DLD1 (cell line): ENCODE data around the gene PAQR5.

Experiments used
- in situ Hi-C: cut with HindIII; loops from 2 replicates; pipeline ENCODE4 v1.10.0; 2017; ENCODE audit warnings: low sequenced_read_pairs

The PAQR5 gene

DNA sequence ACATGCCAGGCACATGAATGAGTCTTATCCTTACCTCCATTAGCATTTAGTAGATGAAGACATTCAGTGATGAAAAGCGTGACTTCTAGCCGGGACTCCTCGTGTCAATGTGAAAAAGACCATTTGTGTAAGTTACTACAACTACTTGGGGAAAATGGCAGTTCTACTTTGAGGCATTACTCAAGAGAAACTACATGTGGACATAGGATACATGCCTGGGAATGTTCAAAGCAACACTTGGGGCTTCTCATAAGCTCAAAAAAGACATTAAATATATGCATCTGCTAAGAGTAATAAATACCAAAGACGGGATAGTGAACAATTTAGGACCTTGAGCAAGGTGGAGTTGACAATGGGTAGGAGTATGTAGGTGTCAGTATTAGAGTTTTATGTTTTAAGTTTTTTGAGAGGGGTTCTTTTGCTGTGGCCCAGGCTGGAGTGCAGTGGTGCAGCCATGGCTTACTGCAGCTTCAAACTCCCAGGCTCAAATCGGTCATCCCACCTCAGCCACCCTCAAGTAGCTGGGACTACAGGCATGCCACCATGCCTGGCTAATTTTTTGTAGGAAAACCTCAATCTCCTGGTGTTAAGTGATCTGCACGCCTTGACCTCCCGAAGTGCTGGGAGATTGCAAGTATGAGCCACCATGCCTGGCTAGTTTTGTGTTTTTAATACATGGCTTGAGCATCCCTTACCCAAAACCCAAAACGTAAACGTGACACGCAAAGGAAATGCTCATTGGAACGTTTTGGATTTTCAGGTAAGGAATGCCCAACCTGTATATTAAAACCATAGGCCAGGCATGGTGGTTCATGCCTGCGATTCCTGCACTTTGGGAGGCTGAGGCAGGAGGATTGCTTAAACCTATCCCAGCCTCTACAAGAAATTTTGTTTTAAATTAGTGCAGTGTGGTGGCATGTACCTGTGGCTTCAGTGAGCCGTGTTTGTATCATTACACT is 157.8 kb downstream of the PAQR5 start:
- in situ Hi-C loops: no loop called here
